HepG2 (cell line): ENCODE results near the gene BOD1.

Experiments used
- CCDC6 ChIP-seq: sonication (generic); formaldehyde crosslinking; IDR thresholded peaks from 2 replicates; pipeline ENCODE4 v1.8.1; 2022; ENCODE audit warnings: mild to moderate bottlenecking, missing genetic modification reagents, moderate library complexity
- CTCF ChIP-seq: sonication (generic); formaldehyde crosslinking; IDR thresholded peaks from 2 replicates; pipeline ENCODE4 v1.5.0; 2020; ENCODE audit warnings: mild to moderate bottlenecking, missing genetic modification reagents, moderate library complexity
- FOXJ3 ChIP-seq: sonication (generic); formaldehyde crosslinking; IDR thresholded peaks from 2 replicates; pipeline ENCODE4 v1.4.0; 2020; ENCODE audit warnings: missing genetic modification reagents, mild to moderate bottlenecking, borderline replicate concordance
- GATAD2A ChIP-seq: IDR thresholded peaks from 2 replicates; pipeline ENCODE4 v1.6.1; 2016
- HMG20B ChIP-seq: conservative IDR thresholded peaks from 2 replicates; pipeline ENCODE4 v1.6.1; 2016; ENCODE audit warnings: missing genetic modification reagents, missing compliant biosample characterization
- KDM6A ChIP-seq: IDR thresholded peaks from 2 replicates; pipeline ENCODE4 v1.6.1; 2016; ENCODE audit warnings: low read depth
- SNAPC4 ChIP-seq: sonication (generic); formaldehyde crosslinking; IDR thresholded peaks from 2 replicates; pipeline ENCODE4 v1.4.0; 2020; ENCODE audit warnings: mild to moderate bottlenecking, missing genetic modification reagents
- ZNF138 ChIP-seq: sonication (generic); formaldehyde crosslinking; IDR thresholded peaks from 2 replicates; pipeline ENCODE4 v1.5.0; 2020; ENCODE audit warnings: mild to moderate bottlenecking, low read depth, missing genetic modification reagents
- ZNF274 ChIP-seq: sonication (generic); formaldehyde crosslinking; IDR thresholded peaks from 2 replicates; pipeline ENCODE4 v1.5.1; 2020; ENCODE audit warnings: mild to moderate bottlenecking, missing genetic modification reagents
- ZNF317 ChIP-seq: sonication (generic); formaldehyde crosslinking; IDR thresholded peaks from 2 replicates; pipeline ENCODE4 v1.5.0; 2020; ENCODE audit warnings: mild to moderate bottlenecking, missing genetic modification reagents
- ZNF792 ChIP-seq: IDR thresholded peaks from 2 replicates; pipeline ENCODE4 v1.6.1; 2016
- TF ChIP-seq, protein P1 (sequence below): sonication (generic); formaldehyde crosslinking; IDR thresholded peaks from 2 replicates; pipeline ENCODE4 v1.8.1; 2023; ENCODE audit warnings: missing genetic modification reagents, inconsistent platforms, borderline replicate concordance

- no peak for TF ChIP-seq GATAD2A (CRISPR knock-in tag)
- TF ChIP-seq, protein P1, sequence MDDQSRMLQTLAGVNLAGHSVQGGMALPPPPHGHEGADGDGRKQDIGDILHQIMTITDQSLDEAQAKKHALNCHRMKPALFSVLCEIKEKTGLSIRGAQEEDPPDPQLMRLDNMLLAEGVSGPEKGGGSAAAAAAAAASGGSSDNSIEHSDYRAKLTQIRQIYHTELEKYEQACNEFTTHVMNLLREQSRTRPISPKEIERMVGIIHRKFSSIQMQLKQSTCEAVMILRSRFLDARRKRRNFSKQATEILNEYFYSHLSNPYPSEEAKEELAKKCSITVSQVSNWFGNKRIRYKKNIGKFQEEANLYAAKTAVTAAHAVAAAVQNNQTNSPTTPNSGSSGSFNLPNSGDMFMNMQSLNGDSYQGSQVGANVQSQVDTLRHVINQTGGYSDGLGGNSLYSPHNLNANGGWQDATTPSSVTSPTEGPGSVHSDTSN, result no peak
- no peak for TF ChIP-seq ZNF138 (CRISPR knock-in tag)
- no peak for TF ChIP-seq CCDC6 (CRISPR knock-in tag)
- TF ChIP-seq ZNF274 (CRISPR knock-in tag), result no peak
- TF ChIP-seq FOXJ3 (CRISPR knock-in tag), result no peak
- peak; percentile 55 for TF ChIP-seq CTCF
- TF ChIP-seq ZNF317 (CRISPR knock-in tag), result no peak
- no peak for TF ChIP-seq KDM6A (CRISPR knock-in tag)
- no peak for TF ChIP-seq HMG20B
- no peak for TF ChIP-seq SNAPC4 (CRISPR knock-in tag)
- no peak for TF ChIP-seq ZNF792 (CRISPR knock-in tag)
Observed at GRCh38 chr5:173592050-173592669, 24.3 kb downstream of the BOD1 start.
